Suprapubic skin (tissue), 4 donors: ENCODE measurements around the gene KIAA0319L. TPM values are rescaled to one million over a fixed set of nuclear protein-coding genes. Genes with fewer than 3 reads are reported as not detected.

Experiments
- DNase-seq, 2 donors: peaks; one replicate each; pipeline ENCODE4 v3.0.0-alpha.2; 2019; ENCODE audit warnings: low spot score in 2 of 2
- H3K27ac ChIP-seq: fragments of 200-600 bp; sonication (generic); one replicate; pipeline ENCODE4 v1.5.1; 2019
- H3K27me3 ChIP-seq: fragments of 200-600 bp; sonication (generic); one replicate; pipeline ENCODE4 v1.5.1; 2019
- H3K36me3 ChIP-seq: fragments of 200-600 bp; sonication (generic); one replicate; pipeline ENCODE4 v1.5.1; 2019
- H3K4me1 ChIP-seq: fragments of 200-600 bp; sonication (generic); one replicate; pipeline ENCODE4 v1.5.1; 2019
- H3K4me3 ChIP-seq: fragments of 200-600 bp; sonication (generic); one replicate; pipeline ENCODE4 v1.5.1; 2019; ENCODE audit warnings: mild to moderate bottlenecking
- H3K9me3 ChIP-seq: fragments of 200-600 bp; sonication (generic); one replicate; pipeline ENCODE4 v1.5.1; 2019
- CTCF ChIP-seq, 2 donors: fragments of 200-600 bp in 1 of 2; fragments of 450-650 bp in 1 of 2; sonication (generic) in 1 of 2; IDR thresholded peaks; one replicate each; pipeline ENCODE4 v1.5.1; 2016 to 2019; ENCODE audit warnings: antibody characterized with exemption in 2 of 2, mild to moderate bottlenecking in 1 of 2, moderate library complexity in 1 of 2
- EP300 ChIP-seq: sonication (generic); formaldehyde crosslinking; IDR thresholded peaks from one replicate; pipeline ENCODE4 v1.6.1; 2017; ENCODE audit warnings: antibody characterized with exemption
- POLR2A ChIP-seq, 2 donors: fragments of 450-650 bp; IDR thresholded peaks; one replicate each; pipeline ENCODE4 v1.6.1; 2017; ENCODE audit warnings: antibody characterized with exemption in 2 of 2, mild to moderate bottlenecking in 2 of 2, moderate library complexity in 2 of 2
- POLR2AphosphoS5 ChIP-seq, 3 donors: sonication (generic); formaldehyde crosslinking; IDR thresholded peaks; one replicate each; pipeline ENCODE4 v1.6.1; 2017; ENCODE audit warnings: antibody characterized with exemption in 3 of 3
- WGBS: methylation state at CpG from one replicate; pipeline ENCODE4 v1.1.5; 2018; 5-methylcytosine and 5-hydroxymethylcytosine counted together
- total RNA-seq, 4 donors: library from RNA; depleted of rRNA; stranded (reverse); fragments of >200 nt; gene quantifications; one replicate each; pipeline ENCODE4 v1.1.0, GENCODE V29; 2016

Gene KIAA0319L
- total RNA-seq, 4 donors from 2014 or later: 52.1 to 124 (median 83.5) TPM

DNA sequence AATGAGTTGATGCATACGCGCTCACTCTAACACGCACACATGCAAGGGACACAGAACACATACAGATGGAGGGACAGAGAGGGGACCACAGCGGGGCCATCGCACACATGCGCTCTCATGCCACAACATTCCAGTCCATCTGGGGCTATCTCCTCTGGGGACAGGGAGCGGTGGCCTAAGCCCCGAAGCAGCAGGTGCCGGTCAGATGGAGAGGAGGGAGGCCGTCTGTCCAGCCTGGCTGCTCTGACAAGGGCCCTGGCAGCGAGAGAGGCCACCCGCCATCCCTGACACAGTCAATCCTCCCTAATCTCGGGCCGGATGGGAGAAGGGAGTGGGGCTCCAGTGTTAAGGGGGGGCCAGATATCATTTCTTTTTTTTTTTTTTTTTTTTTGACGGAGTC, 123.5 kb downstream of the KIAA0319L start:
- no peak for DNase-seq
- 95% methylated on average over 15 of the region's 15 CpGs for WGBS
- Histone ChIP-seq H3K4me1 (no peaks in the 10 kb centered on the region), H3K27me3 (no peaks in the 10 kb centered on the region), H3K9me3 (no peaks in the 10 kb centered on the region), H3K4me3 (no peak overlapping the region), H3K27ac (no peak overlapping the region), H3K36me3 (peaks cover 64% of the 10 kb centered on the region)
- TF ChIP-seq POLR2A (IDR thresholded peaks at IDR 0.05) (no peak), CTCF (IDR thresholded peaks at IDR 0.05) (no peak), POLR2AphosphoS5 (IDR thresholded peaks at IDR 0.05) (no peak), EP300 (no peak)

GRCh38 chr1:35432231-35432630, 125.0 kb downstream of the KIAA0319L start:
- Histone ChIP-seq H3K4me1 (no peaks in the 10 kb centered on the region), H3K4me3 (no peak overlapping the region), H3K9me3 (no peaks in the 10 kb centered on the region), H3K27ac (no peak overlapping the region), H3K27me3 (no peaks in the 10 kb centered on the region), H3K36me3 (peaks cover 57% of the 10 kb centered on the region)
- WGBS: 95% methylated on average over 10 of the region's 10 CpGs
- TF ChIP-seq EP300: no peak
- no peak for TF ChIP-seq CTCF (IDR thresholded peaks at IDR 0.05)
- TF ChIP-seq POLR2A (IDR thresholded peaks at IDR 0.05): no peak
- TF ChIP-seq POLR2AphosphoS5 (IDR thresholded peaks at IDR 0.05): no peak
- DNase-seq: no peak

- 83% methylated on average over 7 of the region's 7 CpGs for WGBS
- no peak overlapping the region for H3K27ac ChIP-seq
- no peak overlapping the region for H3K4me3 ChIP-seq
- H3K36me3 ChIP-seq: peaks cover 49% of the 10 kb centered on the region
- no peak for TF ChIP-seq POLR2AphosphoS5 (IDR thresholded peaks at IDR 0.05)
- no peak for TF ChIP-seq CTCF (IDR thresholded peaks at IDR 0.05)
- TF ChIP-seq POLR2A (IDR thresholded peaks at IDR 0.05): no peak
- TF ChIP-seq EP300: no peak
- no peaks in the 10 kb centered on the region for H3K4me1 ChIP-seq
- H3K27me3 ChIP-seq: no peaks in the 10 kb centered on the region
- no peaks in the 10 kb centered on the region for H3K9me3 ChIP-seq
- no peak for DNase-seq
Measured at GRCh38 chr1:35431173-35431599, 126.0 kb downstream of the KIAA0319L start.

DNA sequence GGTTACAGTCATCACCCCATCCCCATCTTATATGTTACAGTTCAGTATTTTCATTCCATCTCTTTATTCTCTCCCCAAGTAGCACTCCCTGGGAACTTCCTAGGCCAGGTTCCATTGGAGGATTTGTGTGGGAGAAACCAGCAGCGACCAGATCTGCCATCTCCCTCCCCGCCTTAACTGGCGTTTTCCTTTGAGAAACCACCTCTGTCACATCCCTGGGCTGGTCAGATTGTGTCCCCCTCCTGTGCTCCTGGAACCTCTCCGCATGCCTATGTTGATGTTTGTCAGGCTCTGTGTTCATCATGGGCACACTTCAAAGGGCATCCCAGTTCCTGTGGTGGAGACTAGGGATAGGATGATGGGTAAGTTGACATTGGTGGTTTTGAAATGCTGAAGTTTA, 126.4 kb downstream of the KIAA0319L start:
- WGBS: 95% methylated on average over 4 of the region's 4 CpGs
- H3K9me3 ChIP-seq: no peaks in the 10 kb centered on the region
- H3K27ac ChIP-seq: no peak overlapping the region
- peaks cover 45% of the 10 kb centered on the region for H3K36me3 ChIP-seq
- no peaks in the 10 kb centered on the region for H3K4me1 ChIP-seq
- no peak for DNase-seq
- H3K27me3 ChIP-seq: no peaks in the 10 kb centered on the region
- no peak overlapping the region for H3K4me3 ChIP-seq
- no peak for TF ChIP-seq POLR2A (IDR thresholded peaks at IDR 0.05)
- no peak for TF ChIP-seq POLR2AphosphoS5 (IDR thresholded peaks at IDR 0.05)
- TF ChIP-seq EP300: no peak
- TF ChIP-seq CTCF (IDR thresholded peaks at IDR 0.05): no peak

- no peaks in the 10 kb centered on the region for H3K27me3 ChIP-seq
- no peak for TF ChIP-seq POLR2A (IDR thresholded peaks at IDR 0.05)
- no peak for TF ChIP-seq POLR2AphosphoS5 (IDR thresholded peaks at IDR 0.05)
- no peak for TF ChIP-seq EP300
- TF ChIP-seq CTCF (IDR thresholded peaks at IDR 0.05): no peak
- DNase-seq: no peak
- no peak overlapping the region for H3K27ac ChIP-seq
- over 99% methylated on average over 7 of the region's 7 CpGs for WGBS
- H3K4me1 ChIP-seq: no peaks in the 10 kb centered on the region
- no peak overlapping the region for H3K4me3 ChIP-seq
- peaks cover 25% of the 10 kb centered on the region for H3K36me3 ChIP-seq
- H3K9me3 ChIP-seq: no peaks in the 10 kb centered on the region
Measured at GRCh38 chr1:35428360-35428759, 128.8 kb downstream of the KIAA0319L start.
